Anterior cingulate cortex (tissue), 58 donors: Measurements from ENCODE around the gene DUSP18.
"Not testable (repeated sequence)": the region's sequence is repeated elsewhere in the genome, so short reads cannot be mapped to it uniquely, and the experiment has no call there.

Experiments used
- DNase-seq, 58 donors: peaks; one replicate each; lab custom pipeline; 2025; lab: John Stamatoyannopoulos, UW

The DUSP18 gene

DNA sequence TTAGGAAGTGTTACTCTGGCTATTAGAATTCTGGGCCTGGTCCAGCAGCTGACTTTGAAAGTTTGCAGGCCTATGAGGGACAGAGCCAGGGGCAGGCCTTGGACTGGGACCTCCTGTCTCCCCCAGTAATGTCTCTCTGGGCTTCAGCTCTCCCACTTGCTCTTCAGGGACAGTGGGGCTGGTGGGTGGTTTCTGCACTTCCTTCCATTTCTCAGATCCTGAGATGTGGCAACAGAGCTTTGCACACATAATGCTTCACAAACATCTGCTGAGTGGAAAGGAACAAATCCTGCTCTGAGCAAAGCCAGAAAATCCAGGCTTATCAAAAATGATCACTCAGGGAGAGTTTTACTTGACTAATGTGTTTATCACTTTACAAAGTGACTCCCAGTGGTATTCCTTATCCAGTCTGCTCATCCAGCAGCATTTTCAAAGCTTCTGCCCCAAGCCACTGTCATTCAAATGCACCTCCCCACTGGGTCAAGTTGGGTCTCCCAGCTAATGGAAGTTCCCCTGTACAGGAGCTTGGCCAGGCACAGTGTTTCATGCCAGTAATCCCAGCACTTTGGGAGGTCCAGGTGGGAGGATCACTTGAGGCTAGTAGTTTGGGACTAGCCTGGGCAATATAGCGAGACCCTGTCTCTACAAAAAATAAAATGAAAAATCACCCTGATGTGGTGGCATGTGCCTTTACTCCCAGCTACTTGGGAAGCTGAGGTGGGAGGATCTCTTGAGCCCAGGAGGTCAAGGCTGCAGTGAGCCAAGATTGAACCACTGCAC, 13.5 kb upstream of the DUSP18 start:
- DNase-seq = peak in 25 of 58 donors; percentile 9 to 61 (median 21)

GRCh38 chr22:30679895-30680690, 12.4 kb upstream of the DUSP18 start:
- not testable (repeated sequence) for DNase-seq

- DNase-seq = not testable (repeated sequence)
Measured at GRCh38 chr22:30676565-30676964, 8.9 kb upstream of the DUSP18 start.

- no peak for DNase-seq
Measured at GRCh38 chr22:30675436-30675835, 7.8 kb upstream of the DUSP18 start.

- DNase-seq = no peak
Measured at GRCh38 chr22:30674482-30674881, 6.8 kb upstream of the DUSP18 start.

- no peak for DNase-seq
Measured at GRCh38 chr22:30673136-30673535, 5.5 kb upstream of the DUSP18 start.

- no peak for DNase-seq
Measured at GRCh38 chr22:30671071-30671470, 3.4 kb upstream of the DUSP18 start.

DNA sequence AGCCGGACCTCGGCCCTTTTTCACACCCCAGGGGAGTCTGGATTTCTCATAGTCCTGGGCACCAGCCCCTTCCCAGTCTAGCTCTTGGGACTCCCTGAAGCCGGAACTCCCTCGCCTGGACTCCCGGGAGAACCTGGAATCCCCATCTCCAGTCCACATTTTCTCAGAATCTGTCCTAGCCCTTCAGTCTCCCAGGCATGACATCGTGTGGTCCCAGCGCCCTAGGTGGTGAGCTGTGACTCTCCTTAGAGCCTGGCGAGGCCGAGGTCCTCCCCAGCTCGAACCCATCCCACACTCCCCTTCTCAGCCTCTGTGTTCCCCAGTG, 673 bp upstream of the DUSP18 start:
- peak in 2 of 58 donors; percentile 47 to 52 for DNase-seq

DNA sequence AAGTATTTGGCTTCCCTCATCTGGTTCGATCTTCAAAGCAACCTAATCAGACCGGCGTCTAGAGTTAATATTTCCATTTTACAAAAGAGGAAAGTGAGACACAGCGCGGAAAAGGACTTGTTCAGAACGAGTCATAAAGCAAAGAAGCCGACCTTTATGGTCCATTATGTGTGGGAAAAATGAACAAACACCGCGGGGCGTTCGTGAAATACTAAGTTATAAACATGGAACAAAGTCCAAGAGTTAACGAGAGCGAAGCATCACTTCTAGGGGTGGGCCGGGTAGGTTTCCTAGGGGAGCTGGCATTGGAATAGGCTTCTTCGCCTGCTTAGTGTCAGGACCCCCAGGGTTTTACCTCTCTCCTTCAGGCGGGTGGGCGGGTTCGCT, 575 bp downstream of the DUSP18 start:
- peak in 1 of 58 donors; percentile 26 for DNase-seq

GRCh38 chr22:30665786-30666185, 1.9 kb downstream of the DUSP18 start:
- DNase-seq = no peak

DNA sequence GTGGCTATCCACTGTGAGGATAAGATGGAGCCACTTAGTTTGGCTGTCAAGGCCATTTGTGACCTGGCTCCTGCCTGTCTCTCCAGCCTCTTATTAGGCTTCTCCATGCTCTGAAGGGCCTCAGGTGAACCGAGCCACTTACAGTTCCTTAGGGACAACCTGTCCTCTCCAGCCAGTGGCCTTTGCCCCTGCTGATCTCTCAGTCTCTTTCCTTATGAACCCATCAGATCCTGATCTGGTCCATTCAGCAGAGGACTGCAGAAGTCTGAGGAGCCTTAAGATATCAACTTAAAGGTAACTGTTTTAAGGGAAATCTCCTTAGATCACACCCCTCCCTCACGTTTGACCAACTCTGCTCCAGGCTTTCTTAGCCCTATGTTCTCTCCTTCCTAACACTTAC, 2.4 kb downstream of the DUSP18 start:
- DNase-seq = no peak

- no peak for DNase-seq
Measured at GRCh38 chr22:30664798-30665197, 2.9 kb downstream of the DUSP18 start.

GRCh38 chr22:30662040-30662439, 5.6 kb downstream of the DUSP18 start:
- DNase-seq = peak in 1 of 58 donors; percentile 14

DNA sequence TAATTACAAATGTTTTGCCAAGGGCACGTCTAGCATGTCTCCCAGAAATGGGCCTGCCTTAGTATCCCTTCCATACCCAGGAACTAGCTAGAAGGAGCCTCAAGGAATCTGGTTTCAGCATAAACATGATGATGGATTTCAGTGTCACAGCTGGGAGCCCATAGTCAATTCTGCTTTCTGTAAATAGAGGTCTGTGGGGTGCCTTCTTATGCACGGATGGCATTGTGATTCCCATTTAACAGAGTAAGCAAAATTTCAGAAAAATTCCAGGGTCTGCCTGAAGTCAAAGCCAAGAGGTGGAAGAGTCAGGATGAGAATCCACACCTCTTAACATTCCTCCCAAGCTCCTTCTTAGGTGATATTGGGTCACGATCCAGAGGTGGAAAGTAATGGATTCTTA, 12.1 kb downstream of the DUSP18 start:
- no peak for DNase-seq

DNA sequence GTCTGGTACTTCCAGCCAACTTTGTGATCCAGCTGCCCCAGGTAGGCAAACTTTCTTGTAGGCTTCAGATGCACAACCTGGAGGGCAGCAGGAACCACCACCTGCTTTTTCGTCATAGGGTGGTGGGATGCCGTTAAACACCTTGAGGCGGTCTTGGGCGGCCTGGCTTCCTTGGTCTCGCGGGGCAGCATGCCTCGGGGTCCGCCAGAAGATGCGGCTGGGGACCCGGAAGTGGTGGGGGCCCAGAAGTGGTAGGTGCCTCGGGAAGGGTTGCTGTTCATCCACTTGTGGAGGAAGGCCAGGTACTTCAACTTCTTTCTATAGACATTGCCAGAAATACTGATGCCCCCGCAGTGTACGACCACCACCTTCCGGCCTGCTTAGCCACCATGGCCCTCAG, 13.3 kb downstream of the DUSP18 start:
- DNase-seq = no peak

DNA sequence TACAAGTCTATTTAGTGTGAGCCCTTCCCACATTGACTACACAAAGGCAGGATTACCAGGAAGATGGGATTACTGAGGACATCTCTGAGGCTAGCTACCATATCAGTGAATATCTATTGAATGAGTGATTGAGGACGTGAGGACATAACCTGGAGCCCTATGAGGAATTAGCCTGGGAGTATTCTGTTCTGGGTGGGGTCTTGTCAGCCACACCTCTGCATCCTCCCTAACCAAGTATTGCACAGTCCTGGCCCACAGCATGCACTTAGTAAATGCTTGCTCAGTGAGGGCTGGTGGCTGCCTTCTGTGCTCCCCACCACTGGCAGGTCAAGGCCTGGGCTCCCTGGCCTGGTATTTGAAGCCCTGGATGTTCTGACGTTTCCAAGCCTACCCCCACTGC, 14.8 kb downstream of the DUSP18 start:
- DNase-seq = no peak

DNA sequence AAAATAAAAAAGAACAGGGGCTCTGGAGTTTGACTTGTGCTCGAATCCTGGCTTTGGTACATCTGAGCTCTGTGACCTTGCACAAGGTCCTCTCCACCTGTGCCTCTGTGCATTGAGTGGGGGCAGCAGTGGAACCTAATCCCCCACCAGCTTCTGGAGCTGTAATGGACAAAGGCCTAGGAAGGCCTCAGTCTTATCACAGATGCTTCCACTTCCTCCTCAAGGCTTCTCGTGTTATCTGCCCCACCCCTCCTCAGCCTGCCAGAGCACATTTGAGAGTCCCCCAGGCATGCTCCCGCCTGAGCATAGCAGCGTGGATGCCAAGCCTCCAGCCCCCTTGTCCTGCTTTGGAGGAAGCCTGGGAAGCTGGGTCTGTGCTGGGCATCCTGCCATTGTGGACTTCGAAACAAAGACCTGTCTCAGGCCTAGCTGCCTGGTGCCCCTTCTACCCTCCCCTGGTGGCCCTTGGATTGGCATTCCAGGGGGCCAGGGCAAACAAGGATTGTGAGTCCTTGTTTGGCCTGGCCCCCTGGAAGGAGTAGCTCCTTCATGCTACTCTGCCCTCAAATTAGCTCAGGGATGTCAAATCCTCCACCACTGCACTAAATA, 17.1 kb downstream of the DUSP18 start:
- DNase-seq = peak in 53 of 58 donors; percentile 18 to 85 (median 64)

DNA sequence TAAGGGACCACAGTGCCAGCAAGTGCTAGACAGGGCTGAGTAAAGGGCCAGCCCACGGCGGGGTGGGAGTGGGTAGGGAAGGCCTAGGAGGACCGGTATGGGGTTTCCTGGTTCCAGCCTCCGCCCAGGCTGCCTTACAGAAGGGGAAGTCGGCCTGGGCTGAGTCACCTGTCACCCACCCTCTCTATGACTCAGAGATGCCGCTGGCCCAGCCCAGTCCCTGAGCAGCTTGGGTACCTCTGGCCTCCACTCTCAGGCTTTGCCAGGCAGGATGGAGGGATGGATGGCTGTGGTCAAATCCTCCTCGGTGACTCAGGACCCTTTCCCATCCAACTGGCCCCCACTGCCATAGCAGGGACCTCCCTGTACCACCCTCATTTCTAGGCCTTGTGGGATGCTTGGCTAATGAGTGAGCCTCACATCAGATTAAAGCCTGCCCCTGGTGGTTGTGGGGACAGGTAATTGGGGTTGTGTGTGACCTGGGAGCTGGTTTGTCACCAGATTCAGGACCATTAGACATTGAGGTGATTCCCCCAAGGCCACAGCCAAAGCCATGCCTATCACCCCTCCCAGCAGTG, 18.2 kb downstream of the DUSP18 start:
- peak in 3 of 58 donors; percentile 8 to 29 (median 9) for DNase-seq

DNA sequence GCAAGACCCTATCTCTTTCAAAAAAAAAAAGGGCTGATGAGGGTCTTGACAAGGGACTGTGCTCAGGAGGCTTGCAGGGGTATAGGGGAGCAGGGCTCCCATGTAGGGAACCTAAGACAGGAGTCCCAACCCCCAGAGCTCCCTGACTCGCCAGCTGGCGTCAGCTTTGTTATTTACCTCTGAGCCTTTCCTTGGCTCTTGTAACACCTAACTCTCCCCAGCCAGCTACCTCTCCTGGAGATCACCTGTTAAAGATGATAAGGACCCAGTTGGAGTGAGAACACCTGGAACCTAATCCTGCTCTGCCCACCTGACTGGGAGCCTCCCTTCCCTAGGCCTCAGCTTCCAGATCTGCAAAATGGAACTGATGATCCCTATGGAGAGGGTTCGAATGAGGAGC, 18.9 kb downstream of the DUSP18 start:
- DNase-seq = no peak

GRCh38 chr22:30647536-30647935, 20.1 kb downstream of the DUSP18 start:
- DNase-seq = no peak

DNA sequence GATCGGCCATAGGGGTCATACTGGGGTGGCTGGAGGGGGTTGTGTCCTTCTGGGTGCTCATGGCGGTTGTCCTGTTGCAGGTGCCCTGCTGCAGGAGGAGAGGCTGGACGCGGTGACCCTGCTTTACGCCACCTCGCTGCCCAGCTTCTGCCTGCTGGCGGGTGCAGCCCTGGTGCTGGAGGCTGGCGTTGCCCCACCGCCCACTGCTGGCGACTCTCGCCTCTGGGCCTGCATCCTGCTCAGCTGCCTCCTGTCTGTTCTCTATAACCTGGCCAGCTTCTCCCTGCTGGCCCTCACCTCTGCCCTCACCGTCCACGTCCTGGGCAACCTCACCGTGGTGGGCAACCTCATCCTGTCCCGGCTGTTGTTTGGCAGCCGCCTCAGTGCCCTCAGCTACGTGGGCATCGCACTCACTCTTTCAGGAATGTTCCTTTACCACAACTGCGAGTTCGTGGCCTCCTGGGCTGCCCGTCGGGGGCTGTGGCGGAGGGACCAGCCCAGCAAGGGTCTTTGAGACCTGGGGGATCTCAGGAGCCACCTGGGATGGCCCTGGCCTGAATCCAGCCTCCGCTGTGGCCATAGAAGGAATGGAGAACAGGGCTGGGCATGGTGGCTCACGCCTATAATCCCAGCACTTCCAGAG, 21.0 kb downstream of the DUSP18 start:
- DNase-seq = no peak
